AG04449 (cell line): ENCODE results near the gene PRR5L.

Experiments used
- CTCF ChIA-PET: fragments of 350-600 bp; formaldehyde crosslinking; extraction: SDS; loops from one replicate; lab custom pipeline; 2021; ENCODE audit warnings: antibody characterized with exemption; lab: Yijun Ruan, JAX
- POLR2A ChIA-PET: fragments of 400-600, 350-600 bp; formaldehyde crosslinking; extraction: SDS; loops from one replicate; lab custom pipeline; 2020; ENCODE audit warnings: antibody characterized with exemption, inconsistent platforms; lab: Yijun Ruan, JAX
- DNase-seq: peaks from one replicate; pipeline ENCODE4 v3.0.0-alpha.2; 2010; ENCODE audit warnings: low read depth, low spot score
- H3K4me3 ChIP-seq: 2 replicates; pipeline ENCODE4 v1.5.1; 2011; ENCODE audit warnings: low read depth, mild to moderate bottlenecking, control low read depth, low read length
- TF ChIP-seq, protein P1 (sequence below): IDR thresholded peaks from one replicate; pipeline ENCODE4 v1.5.1; 2011; ENCODE audit warnings: mild to moderate bottlenecking, moderate library complexity, low read length, control low read depth, inconsistent platforms; ENCODE audit not compliant: insufficient read depth; ENCODE audit errors: missing control alignments

Gene PRR5L

DNA sequence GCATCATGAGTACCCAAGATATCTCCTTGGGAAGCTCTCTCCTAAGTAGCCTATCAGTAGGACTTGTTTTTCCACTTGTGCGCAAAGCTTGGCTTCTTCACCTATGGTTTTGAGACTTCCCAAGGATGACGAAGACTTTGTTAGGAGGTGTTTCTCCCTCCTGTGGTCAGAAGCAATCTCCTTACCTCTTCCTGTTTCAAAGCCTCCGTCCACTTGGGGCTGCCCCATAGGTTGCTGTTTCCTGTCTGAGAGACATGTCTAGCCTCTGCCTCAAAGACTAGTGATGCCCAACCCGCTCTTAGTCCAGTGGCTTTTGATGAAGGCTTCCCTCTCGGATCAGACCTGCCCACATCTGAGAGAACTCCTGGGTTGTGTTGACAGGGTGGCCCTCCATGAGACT, 121.1 kb downstream of the PRR5L start:
- CTCF ChIA-PET, result interaction anchor here (1.6 kb wide), 1 partner anchor 61 kb away, joined by 5 read pairs; no protein-coding TSS in a partner anchor
- POLR2A ChIA-PET, result no interaction called here
- no peak overlapping the region for H3K4me3 ChIP-seq
- TF ChIP-seq, protein P1, sequence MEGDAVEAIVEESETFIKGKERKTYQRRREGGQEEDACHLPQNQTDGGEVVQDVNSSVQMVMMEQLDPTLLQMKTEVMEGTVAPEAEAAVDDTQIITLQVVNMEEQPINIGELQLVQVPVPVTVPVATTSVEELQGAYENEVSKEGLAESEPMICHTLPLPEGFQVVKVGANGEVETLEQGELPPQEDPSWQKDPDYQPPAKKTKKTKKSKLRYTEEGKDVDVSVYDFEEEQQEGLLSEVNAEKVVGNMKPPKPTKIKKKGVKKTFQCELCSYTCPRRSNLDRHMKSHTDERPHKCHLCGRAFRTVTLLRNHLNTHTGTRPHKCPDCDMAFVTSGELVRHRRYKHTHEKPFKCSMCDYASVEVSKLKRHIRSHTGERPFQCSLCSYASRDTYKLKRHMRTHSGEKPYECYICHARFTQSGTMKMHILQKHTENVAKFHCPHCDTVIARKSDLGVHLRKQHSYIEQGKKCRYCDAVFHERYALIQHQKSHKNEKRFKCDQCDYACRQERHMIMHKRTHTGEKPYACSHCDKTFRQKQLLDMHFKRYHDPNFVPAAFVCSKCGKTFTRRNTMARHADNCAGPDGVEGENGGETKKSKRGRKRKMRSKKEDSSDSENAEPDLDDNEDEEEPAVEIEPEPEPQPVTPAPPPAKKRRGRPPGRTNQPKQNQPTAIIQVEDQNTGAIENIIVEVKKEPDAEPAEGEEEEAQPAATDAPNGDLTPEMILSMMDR, result no peak
- no peak for DNase-seq

DNA sequence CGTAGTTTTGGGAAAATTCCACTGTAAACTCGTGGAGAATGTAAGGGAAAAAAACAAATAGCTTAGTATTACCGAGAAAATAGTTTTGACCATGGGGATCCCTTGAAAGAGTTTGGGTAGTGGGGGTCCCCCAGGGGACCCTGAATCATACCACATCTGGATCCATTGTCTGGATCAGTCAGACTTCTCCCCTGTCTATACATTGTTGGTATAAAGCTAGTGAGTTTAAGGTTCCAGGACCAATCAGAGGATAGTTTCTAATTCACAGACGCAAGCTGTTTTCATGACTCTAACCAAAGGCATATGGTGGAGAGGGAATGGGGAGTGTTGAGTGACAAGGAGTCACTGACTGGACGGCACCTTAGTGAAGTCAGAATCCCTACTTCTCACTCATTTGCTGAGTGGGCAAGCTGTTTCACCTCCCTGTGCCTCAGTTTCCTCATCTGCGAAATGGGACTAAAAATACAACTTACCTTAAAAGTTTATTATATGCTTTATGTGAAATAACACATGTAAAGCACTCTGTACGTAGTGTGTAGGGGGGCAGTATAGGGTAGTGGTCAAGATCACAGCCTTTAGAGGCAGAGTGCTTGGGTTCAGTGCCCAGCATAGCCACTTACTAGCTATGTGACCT, 123.8 kb downstream of the PRR5L start:
- no peak overlapping the region for H3K4me3 ChIP-seq
- CTCF ChIA-PET, result interaction anchor here (1.0 to 2.1 kb wide), 6 partner anchors 12 to 128 kb away, joined by 3 to 7 read pairs (median 5); no protein-coding TSS in a partner anchor
- no peak for DNase-seq
- POLR2A ChIA-PET, result interaction anchor here (0.6 to 2.9 kb wide), 6 partner anchors 12 to 86 kb away, joined by 3 to 22 read pairs (median 7); no protein-coding TSS in a partner anchor
- TF ChIP-seq, protein P1, result no peak

DNA sequence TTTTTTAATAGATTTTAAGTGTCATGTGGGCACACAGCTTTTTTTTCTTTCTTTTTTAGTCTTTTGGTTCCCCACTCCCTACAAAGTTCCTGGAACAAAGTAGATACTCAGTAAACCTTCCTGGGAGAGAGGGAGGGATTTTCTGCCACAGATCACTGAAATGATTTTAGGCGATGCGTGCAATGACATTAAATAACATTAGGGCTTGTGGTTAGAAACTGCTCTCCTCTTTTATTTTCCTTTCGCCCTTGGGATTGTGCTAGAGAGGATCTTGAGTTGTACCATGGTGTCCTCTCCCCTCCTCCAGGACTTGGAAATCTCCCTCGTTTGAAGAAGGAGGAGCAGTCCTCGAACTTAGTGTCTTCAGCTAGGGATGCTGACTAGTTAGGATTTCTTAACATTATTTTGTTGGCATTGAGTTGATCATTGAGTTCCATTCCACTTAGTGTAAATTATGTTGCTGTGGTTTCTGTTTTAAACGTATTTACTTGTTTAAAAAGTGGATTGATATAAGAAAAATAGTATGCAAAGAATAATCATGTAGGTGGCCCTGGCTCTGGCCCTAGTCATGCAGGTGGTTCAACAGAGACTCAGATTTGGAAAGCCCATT, 125.6 kb downstream of the PRR5L start:
- CTCF ChIA-PET, result interaction anchor here (0.7 to 2.1 kb wide), 5 partner anchors 9 to 130 kb away, joined by 3 to 6 read pairs (median 3); no protein-coding TSS in a partner anchor
- no peak overlapping the region for H3K4me3 ChIP-seq
- no peak for DNase-seq
- TF ChIP-seq, protein P1, result no peak
- POLR2A ChIA-PET, result interaction anchor here (1.4 to 2.9 kb wide), 3 partner anchors 10 to 37 kb away, joined by 7 to 22 read pairs (median 7); no protein-coding TSS in a partner anchor

DNA sequence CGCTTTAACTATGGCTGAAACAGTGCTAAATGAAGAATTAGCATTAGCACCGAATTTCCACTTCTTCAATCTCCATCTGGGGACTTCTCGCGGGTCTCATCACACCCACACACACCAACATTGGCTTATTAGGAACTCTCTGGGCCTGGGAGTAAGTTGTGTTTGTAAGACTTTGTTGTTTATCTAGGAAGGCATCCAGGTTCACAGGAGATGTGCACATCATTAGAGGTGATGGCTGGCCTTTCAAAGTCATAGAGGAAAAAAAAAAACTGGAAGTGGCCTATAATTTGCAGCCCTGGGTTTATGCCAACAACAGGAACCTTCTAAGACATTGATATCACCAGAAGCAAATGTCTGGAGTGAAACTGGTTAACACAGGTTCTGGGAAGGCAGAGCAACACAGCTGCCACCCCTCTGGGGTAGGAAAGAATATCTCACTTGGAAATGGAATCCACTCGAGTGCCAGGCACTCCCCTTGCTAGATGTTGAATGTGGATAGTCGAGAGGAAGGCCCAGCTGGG, 129.5 kb downstream of the PRR5L start:
- CTCF ChIA-PET, result no interaction called here
- POLR2A ChIA-PET, result no interaction called here
- TF ChIP-seq, protein P1, result no peak
- no peak for DNase-seq
- H3K4me3 ChIP-seq, result no peak overlapping the region

DNA sequence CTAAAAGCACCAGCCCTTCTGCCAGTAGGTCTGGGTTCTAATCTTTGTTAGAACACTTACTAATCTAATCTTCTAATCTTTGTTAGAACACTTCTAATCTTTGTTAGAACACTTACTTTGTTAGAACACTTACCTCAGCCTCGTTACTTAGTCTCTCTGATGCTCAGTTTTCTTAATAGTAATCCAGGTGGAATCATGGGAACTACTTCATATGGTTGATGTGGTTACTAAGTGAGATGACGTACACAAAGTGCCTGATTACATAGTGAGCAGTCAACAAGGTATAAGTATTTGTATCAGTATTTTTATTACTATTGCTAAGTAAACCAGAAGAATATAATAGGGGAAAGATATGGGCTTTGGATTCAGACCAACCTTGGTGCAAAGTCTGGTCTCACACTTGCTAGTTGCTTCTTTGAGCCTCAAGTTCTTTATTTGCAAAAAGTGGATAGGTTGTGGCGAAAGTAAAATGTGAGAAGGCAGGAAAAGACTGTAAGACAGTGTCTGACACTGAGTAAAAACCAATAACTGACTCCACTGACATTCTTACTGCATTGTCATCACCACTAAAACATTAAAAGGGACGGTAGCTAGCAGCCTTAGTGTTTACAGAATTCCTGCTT, 130.2 kb downstream of the PRR5L start:
- TF ChIP-seq, protein P1, result no peak
- H3K4me3 ChIP-seq, result no peak overlapping the region
- POLR2A ChIA-PET, result no interaction called here
- DNase-seq, result no peak
- CTCF ChIA-PET, result interaction anchor here (1.2 kb wide), 1 partner anchor 42 kb away, joined by 3 read pairs; no protein-coding TSS in a partner anchor
